ENCODE measurements around the gene AHDC1. TPM values are rescaled to one million over a fixed set of nuclear protein-coding genes. Genes with fewer than 3 reads are reported as not detected.

AHDC1 gene
- total and polyA plus RNA-seq, 2 of the 13 experiments (the other 11 are each of a cell fraction or from before 2014, with no cell fraction given): 1.0 to 2.7 TPM

GRCh38 chr1:27522432-27523336, 81.3 kb downstream of the AHDC1 start (continued):
- TF ChIP-seq ZNF260 (CRISPR knock-in tag; IDR thresholded peaks at IDR 0.05; ENCODE audit: borderline replicate concordance, low read depth) (peak; percentile 64; the same call in 1 of the 2 replicates), AHR (CRISPR knock-in tag; IDR thresholded peaks at IDR 0.05) (peak; percentile 68; the same call in 1 of the 2 replicates), FOXK1 (CRISPR knock-in tag; IDR thresholded peaks at IDR 0.05; ENCODE audit: borderline replicate concordance, low read depth) (peak; percentile 21; the same call in 1 of the 2 replicates), ZNF775 (CRISPR knock-in tag; IDR thresholded peaks at IDR 0.05; ENCODE audit: borderline replicate concordance) (peak; percentile 74; the same call in 1 of the 2 replicates), ERF (CRISPR knock-in tag; IDR thresholded peaks at IDR 0.05) (peak; percentile 50; the same call in 1 of the 2 replicates), HMGA1 (CRISPR knock-in tag; conservative IDR thresholded peaks at IDR 0.05) (no peak), ZNF274 (CRISPR knock-in tag; IDR thresholded peaks at IDR 0.05) (0 out of 2 replicates have a peak, but pooled peaks have one; percentile 31), TBX2 (CRISPR knock-in tag; IDR thresholded peaks at IDR 0.05; ENCODE audit: borderline replicate concordance) (peak; percentile 55; the same call in 1 of the 2 replicates), HDAC2 (CRISPR knock-in tag; IDR thresholded peaks at IDR 0.05) (0 out of 2 replicates have a peak, but pooled peaks have one; percentile 38), ZNF646 (CRISPR knock-in tag; IDR thresholded peaks at IDR 0.05) (no peak; the same call in 1 of the 2 replicates), BHLHE40 (IDR thresholded peaks at IDR 0.05; ENCODE audit: low read length) (0 out of 2 replicates have a peak, but pooled peaks have one; percentile 16)
- TF ChIP-seq, protein P1, sequence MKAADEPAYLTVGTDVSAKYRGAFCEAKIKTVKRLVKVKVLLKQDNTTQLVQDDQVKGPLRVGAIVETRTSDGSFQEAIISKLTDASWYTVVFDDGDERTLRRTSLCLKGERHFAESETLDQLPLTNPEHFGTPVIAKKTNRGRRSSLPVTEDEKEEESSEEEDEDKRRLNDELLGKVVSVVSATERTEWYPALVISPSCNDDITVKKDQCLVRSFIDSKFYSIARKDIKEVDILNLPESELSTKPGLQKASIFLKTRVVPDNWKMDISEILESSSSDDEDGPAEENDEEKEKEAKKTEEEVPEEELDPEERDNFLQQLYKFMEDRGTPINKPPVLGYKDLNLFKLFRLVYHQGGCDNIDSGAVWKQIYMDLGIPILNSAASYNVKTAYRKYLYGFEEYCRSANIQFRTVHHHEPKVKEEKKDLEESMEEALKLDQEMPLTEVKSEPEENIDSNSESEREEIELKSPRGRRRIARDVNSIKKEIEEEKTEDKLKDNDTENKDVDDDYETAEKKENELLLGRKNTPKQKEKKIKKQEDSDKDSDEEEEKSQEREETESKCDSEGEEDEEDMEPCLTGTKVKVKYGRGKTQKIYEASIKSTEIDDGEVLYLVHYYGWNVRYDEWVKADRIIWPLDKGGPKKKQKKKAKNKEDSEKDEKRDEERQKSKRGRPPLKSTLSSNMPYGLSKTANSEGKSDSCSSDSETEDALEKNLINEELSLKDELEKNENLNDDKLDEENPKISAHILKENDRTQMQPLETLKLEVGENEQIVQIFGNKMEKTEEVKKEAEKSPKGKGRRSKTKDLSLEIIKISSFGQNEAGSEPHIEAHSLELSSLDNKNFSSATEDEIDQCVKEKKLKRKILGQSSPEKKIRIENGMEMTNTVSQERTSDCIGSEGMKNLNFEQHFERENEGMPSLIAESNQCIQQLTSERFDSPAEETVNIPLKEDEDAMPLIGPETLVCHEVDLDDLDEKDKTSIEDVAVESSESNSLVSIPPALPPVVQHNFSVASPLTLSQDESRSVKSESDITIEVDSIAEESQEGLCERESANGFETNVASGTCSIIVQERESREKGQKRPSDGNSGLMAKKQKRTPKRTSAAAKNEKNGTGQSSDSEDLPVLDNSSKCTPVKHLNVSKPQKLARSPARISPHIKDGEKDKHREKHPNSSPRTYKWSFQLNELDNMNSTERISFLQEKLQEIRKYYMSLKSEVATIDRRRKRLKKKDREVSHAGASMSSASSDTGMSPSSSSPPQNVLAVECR (CRISPR knock-in tag; IDR thresholded peaks at IDR 0.05; ENCODE audit: borderline replicate concordance): peak; percentile 39; the same call in 1 of the 2 replicates
- TF ChIP-seq, protein P2, sequence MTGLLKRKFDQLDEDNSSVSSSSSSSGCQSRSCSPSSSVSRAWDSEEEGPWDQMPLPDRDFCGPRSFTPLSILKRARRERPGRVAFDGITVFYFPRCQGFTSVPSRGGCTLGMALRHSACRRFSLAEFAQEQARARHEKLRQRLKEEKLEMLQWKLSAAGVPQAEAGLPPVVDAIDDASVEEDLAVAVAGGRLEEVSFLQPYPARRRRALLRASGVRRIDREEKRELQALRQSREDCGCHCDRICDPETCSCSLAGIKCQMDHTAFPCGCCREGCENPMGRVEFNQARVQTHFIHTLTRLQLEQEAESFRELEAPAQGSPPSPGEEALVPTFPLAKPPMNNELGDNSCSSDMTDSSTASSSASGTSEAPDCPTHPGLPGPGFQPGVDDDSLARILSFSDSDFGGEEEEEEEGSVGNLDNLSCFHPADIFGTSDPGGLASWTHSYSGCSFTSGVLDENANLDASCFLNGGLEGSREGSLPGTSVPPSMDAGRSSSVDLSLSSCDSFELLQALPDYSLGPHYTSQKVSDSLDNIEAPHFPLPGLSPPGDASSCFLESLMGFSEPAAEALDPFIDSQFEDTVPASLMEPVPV (CRISPR knock-in tag; IDR thresholded peaks at IDR 0.05): 0 out of 2 replicates have a peak, but pooled peaks have one; percentile 54
- TF ChIP-seq, protein P3, sequence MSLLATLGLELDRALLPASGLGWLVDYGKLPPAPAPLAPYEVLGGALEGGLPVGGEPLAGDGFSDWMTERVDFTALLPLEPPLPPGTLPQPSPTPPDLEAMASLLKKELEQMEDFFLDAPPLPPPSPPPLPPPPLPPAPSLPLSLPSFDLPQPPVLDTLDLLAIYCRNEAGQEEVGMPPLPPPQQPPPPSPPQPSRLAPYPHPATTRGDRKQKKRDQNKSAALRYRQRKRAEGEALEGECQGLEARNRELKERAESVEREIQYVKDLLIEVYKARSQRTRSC (CRISPR knock-in tag; IDR thresholded peaks at IDR 0.05; ENCODE audit: low read depth): 0 out of 2 replicates have a peak, but pooled peaks have one; percentile 75

All from HepG2 (cell line).